A549 (cell line): Measurements from ENCODE around the gene SIAH2. TPM values are rescaled to one million over a fixed set of nuclear protein-coding genes. Genes with fewer than 3 reads are reported as not detected.

Experiments used
- ATAC-seq, 2 experiments: fragments of 200-7000 bp in 1 of 2; fragments of >200 bp in 1 of 2; cut with Nextera tagmentation in 1 of 2; cut with Tn5 transposase in 1 of 2; 3 replicates each; pipeline versions ENCODE4 v1.8.0 to v1.9.1; 2018 to 2020; ENCODE audit warnings: mild to moderate bottlenecking in 1 of 2, moderate library complexity in 1 of 2
- CTCF ChIA-PET: fragments of 300-600 bp; sonication (Branson Sonifier 250); formaldehyde crosslinking; extraction: SDS; loops from one replicate; lab custom pipeline; 2021; ENCODE audit warnings: antibody characterized with exemption, inconsistent platforms; lab: Yijun Ruan, JAX
- POLR2A ChIA-PET: fragments of 350-600 bp; formaldehyde crosslinking; extraction: SDS; loops from one replicate; lab custom pipeline; 2021; ENCODE audit warnings: antibody characterized with exemption, inconsistent platforms; lab: Yijun Ruan, JAX
- DNase-seq, 2 experiments: peaks; one replicate each; pipeline versions ENCODE4 v3.0.0 to v3.0.0-alpha.2; 2011 to 2016; ENCODE audit warnings: low read depth in 1 of 2, low spot score in 1 of 2
- FAIRE-seq: peaks from 2 replicates; lab custom pipeline; 2011; peaks lifted over from hg19 to GRCh38; lab: Jason Lieb, UNC
- H3K27ac ChIP-seq, 2 experiments: fragments of >200 bp; sonication (Bioruptor Twin); formaldehyde crosslinking; 3 replicates each; pipeline ENCODE4 v1.5.1; 2016 to 2017
- H3K4me1 ChIP-seq: fragments of >200 bp; sonication (Bioruptor Twin); formaldehyde crosslinking; 3 replicates; pipeline ENCODE4 v1.6.1; 2016
- H3K4me2 ChIP-seq: fragments of >200 bp; sonication (Bioruptor Twin); formaldehyde crosslinking; 3 replicates; pipeline ENCODE4 v1.6.1; 2016
- H3K4me3 ChIP-seq: fragments of >200 bp; sonication (Bioruptor Twin); formaldehyde crosslinking; 3 replicates; pipeline ENCODE4 v1.5.1; 2016
- H3K9me3 ChIP-seq: fragments of >200 bp; sonication (Bioruptor Twin); formaldehyde crosslinking; 3 replicates; pipeline ENCODE4 v1.6.1; 2016
- BHLHE40 ChIP-seq: IDR thresholded peaks from 2 replicates; pipeline ENCODE4 v1.6.1; 2012; ENCODE audit warnings: low read depth, low read length, inconsistent platforms
- CBX8 ChIP-seq: fragments of 200-600 bp; sonication (generic); IDR thresholded peaks from 2 replicates; pipeline ENCODE4 v1.6.1; 2016
- CEBPB ChIP-seq, 2 experiments: fragments of >200 bp in 1 of 2; sonication (Bioruptor Twin) in 1 of 2; formaldehyde crosslinking in 1 of 2; IDR thresholded peaks; 2 replicates each; pipeline ENCODE4 v1.6.1; 2012 to 2016
- CHD2 ChIP-seq: fragments of 150-350 bp; IDR thresholded peaks from 2 replicates; pipeline ENCODE4 v1.6.1; 2014; ENCODE audit warnings: low read length; ENCODE audit not compliant: partially characterized antibody
- CTCF ChIP-seq: fragments of >200 bp; sonication (Bioruptor Twin); formaldehyde crosslinking; IDR thresholded peaks from 3 replicates; pipeline ENCODE4 v1.5.1; 2016
- E2F6 ChIP-seq: IDR thresholded peaks from 2 replicates; pipeline ENCODE4 v1.6.1; 2012; ENCODE audit warnings: low read depth, borderline replicate concordance
- FOSL2 ChIP-seq, 2 experiments: fragments of 450-650 bp in 1 of 2; fragments of >200 bp in 1 of 2; sonication (Bioruptor Twin) in 1 of 2; formaldehyde crosslinking; IDR thresholded peaks; 2 replicates each; pipeline versions ENCODE4 v1.5.0 to v1.6.1; 2016 to 2020; ENCODE audit warnings: mild to moderate bottlenecking in 1 of 2, moderate library complexity in 1 of 2
- HOXB13 ChIP-seq: fragments of 250-450 bp; sonication (Bioruptor Pico); IDR thresholded peaks from 2 replicates; pipeline ENCODE4 v1.5.0; 2020; ENCODE audit warnings: low read depth, mild to moderate bottlenecking, moderate library complexity
- JUNB ChIP-seq: fragments of >200 bp; sonication (Bioruptor Twin); formaldehyde crosslinking; IDR thresholded peaks from 2 replicates; pipeline ENCODE4 v1.6.1; 2016
- MYC ChIP-seq: IDR thresholded peaks from 2 replicates; pipeline ENCODE4 v1.6.1; 2012; ENCODE audit warnings: mild to moderate bottlenecking, inconsistent platforms, low read length, improper control_type of control experiment, borderline replicate concordance
- NR3C1 ChIP-seq: fragments of >200 bp; sonication (Bioruptor Twin); formaldehyde crosslinking; IDR thresholded peaks from 3 replicates; pipeline ENCODE4 v1.6.1; 2017
- PBX3 ChIP-seq: IDR thresholded peaks from 2 replicates; pipeline ENCODE4 v1.6.1; 2012
- PHF8 ChIP-seq: fragments of 200-600 bp; sonication (generic); IDR thresholded peaks from 2 replicates; pipeline ENCODE4 v1.6.1; 2016; ENCODE audit warnings: low read depth, mild to moderate bottlenecking, antibody characterized with exemption, moderate library complexity, borderline replicate concordance
- RFX5 ChIP-seq: fragments of 450-650 bp; IDR thresholded peaks from 2 replicates; pipeline ENCODE4 v1.7.1; 2014; ENCODE audit warnings: antibody characterized with exemption, mild to moderate bottlenecking, moderate library complexity
- USF2 ChIP-seq: fragments of 450-650 bp; IDR thresholded peaks from 2 replicates; pipeline ENCODE4 v1.6.1; 2014; ENCODE audit warnings: antibody characterized with exemption
- WGBS: methylation state at CpG from one replicate; pipeline ENCODE4 v1.1.6; 2017; ENCODE audit errors: missing lambda C conversion rate; 5-methylcytosine and 5-hydroxymethylcytosine counted together
- polyA plus RNA-seq, 4 experiments: library from polyadenylated mRNA; depleted of rRNA in 3 of 4; stranded (reverse); fragments of >200 nt; fragmentation: RNase III in 1 of 4; extraction: RNeasy Plus Mini Kit Qiagen cat#74134 plus additional on column Dnase treatment in 1 of 4; gene quantifications; 2 replicates in 3 of 4; 3 replicates in 1 of 4; pipeline ENCODE4 v1.2.3, GENCODE V29; 2011 to 2017

SIAH2 gene
- polyA plus RNA-seq, 2 of the 4 experiments (the other 2 are of a cell fraction), result 11.4 to 24.8 TPM

GRCh38 chr3:150739200-150739863 lies 23.6 kb downstream of the SIAH2 start:
- ATAC-seq, result no peak
- Histone ChIP-seq H3K27ac (no peak overlapping the region), H3K4me3 (no peak overlapping the region)
- ChIA-PET CTCF (no interaction called here), POLR2A (no interaction called here)
- WGBS, result 89% methylated on average over 7 of the region's 7 CpGs
- TF ChIP-seq E2F6, result no peak
- TF ChIP-seq CHD2, result no peak
- TF ChIP-seq CEBPB (IDR thresholded peaks at IDR 0.05), result no peak
- TF ChIP-seq FOSL2 (IDR thresholded peaks at IDR 0.05), result no peak
- TF ChIP-seq FOSL2 (CRISPR knock-in tag; IDR thresholded peaks at IDR 0.05), result 0 out of 2 replicates have a peak, but pooled peaks have one; percentile 19
- TF ChIP-seq MYC, result no peak
- no peak for TF ChIP-seq JUNB
- TF ChIP-seq, all 56 proteins: peak for 1
- DNase-seq (no peak), FAIRE-seq (no peak)
- H3K4me1 ChIP-seq, result peaks cover 31% of the 10 kb centered on the region
- H3K9me3 ChIP-seq, result no peaks in the 10 kb centered on the region
- H3K4me2 ChIP-seq, result no peak overlapping the region

- WGBS, result 49% methylated on average over 4 of the region's 4 CpGs
- Histone ChIP-seq H3K9me3 (no peaks in the 10 kb centered on the region), H3K4me3 (no peak overlapping the region), H3K4me1 (peaks cover 25% of the 10 kb centered on the region), H3K27ac (no peak overlapping the region), H3K4me2 (0 out of 3 replicates have a peak overlapping the region, but pooled peaks have one; percentile 4)
- ChIA-PET CTCF (interaction anchor here (1.2 kb wide), 1 partner anchor 17 kb away, joined by 9 read pairs; no protein-coding TSS in a partner anchor), POLR2A (interaction anchor here (1.2 kb wide), 1 partner anchor 24 kb away, joined by 5 read pairs; the partner anchor contains the start of gene SIAH2)
- DNase-seq (no peak), FAIRE-seq (no peak), ATAC-seq (no peak)
- TF ChIP-seq PBX3 (no peak), PHF8 (no peak), RFX5 (no peak), USF2 (no peak), CTCF (no peak), HOXB13 (CRISPR knock-in tag) (no peak), NR3C1 (no peak), BHLHE40 (no peak)
Observed at GRCh38 chr3:150738688-150739087, 24.3 kb downstream of the SIAH2 start.

GRCh38 chr3:150737874-150738679 lies 24.9 kb downstream of the SIAH2 start:
- FAIRE-seq (no peak), ATAC-seq (peak in 1 of 2 experiments; percentile 65; a peak in 2 of 6 replicates), DNase-seq (no peak)
- Histone ChIP-seq H3K4me2 (0 out of 3 replicates have a peak overlapping the region, but pooled peaks have one; percentile 4), H3K27ac (no peak overlapping the region), H3K4me1 (peaks cover 18% of the 10 kb centered on the region; the same call in 2 of the 3 replicates), H3K9me3 (no peaks in the 10 kb centered on the region), H3K4me3 (no peak overlapping the region)
- 75% methylated on average over 2 of the region's 2 CpGs for WGBS
- CTCF ChIA-PET, result interaction anchor here (0.6 to 1.4 kb wide), 3 partner anchors 17 to 430 kb away, joined by 3 to 9 read pairs (median 4); no protein-coding TSS in a partner anchor
- POLR2A ChIA-PET, result interaction anchor here (1.2 kb wide), 1 partner anchor 25 kb away, joined by 5 read pairs; the partner anchor contains the start of gene SIAH2
- TF ChIP-seq CBX8 (no peak), FOSL2 (IDR thresholded peaks at IDR 0.05) (no peak), FOSL2 (CRISPR knock-in tag; IDR thresholded peaks at IDR 0.05) (0 out of 2 replicates have a peak, but pooled peaks have one; percentile 14)
